ENCODE results near the gene PDE6B.
A peak's percentile ranks its signal among the peaks of the same experiment; 100 is the strongest.
"Not testable (repeated sequence)": the region's sequence is repeated elsewhere in the genome, so short reads cannot be mapped to it uniquely, and the experiment has no call there.

PDE6B gene

DNA sequence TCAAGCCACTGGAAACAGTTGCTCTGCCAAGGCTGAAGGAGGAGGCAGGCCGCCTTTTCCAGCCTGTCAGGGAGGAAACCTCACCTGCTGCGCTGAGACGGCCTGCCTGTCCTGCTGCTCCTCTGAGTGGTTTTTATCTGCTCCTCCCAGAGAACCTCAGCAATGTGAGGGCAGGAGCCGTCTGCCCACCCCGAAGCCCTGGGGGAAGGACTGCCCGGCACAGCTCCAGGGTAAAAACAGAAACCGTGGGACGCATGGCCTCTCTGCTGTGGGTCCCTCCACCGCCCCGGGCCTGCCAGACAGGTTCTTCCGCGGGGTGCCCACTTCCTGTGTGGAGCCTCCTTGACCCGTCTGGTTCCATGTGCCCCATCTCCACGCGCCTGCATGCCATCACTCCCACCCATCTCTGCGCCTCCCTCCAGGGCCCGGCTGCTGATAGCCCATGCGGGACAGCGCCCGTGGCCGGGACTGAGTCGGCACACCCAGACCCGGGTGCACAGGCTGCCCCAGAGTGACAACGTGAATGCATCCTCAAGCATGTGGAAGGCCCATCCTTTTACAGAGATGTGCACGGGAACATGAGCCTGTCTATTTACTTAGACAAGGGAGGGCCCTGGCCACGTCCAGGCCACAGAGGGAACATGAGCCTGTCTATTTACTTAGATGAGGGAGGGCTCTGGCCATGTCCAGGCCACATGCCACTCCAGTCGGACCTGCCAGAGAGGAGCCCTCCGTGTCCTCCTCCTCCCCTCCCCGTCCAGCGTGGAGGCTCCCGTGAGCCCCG, 67.6 kb downstream of the PDE6B start:
- Histone ChIP-seq H3K4me3 (ENCODE audit: low read length) (no peak overlapping the region), H3K9ac (ENCODE audit: low read length) (no peak overlapping the region), H3K9me3 (ENCODE audit: insufficient read depth, low read length) (no peaks in the 10 kb centered on the region), H3K4me1 (ENCODE audit: low read length) (no peaks in the 10 kb centered on the region), H3K27me3 (ENCODE audit: low read depth, low read length) (no peaks in the 10 kb centered on the region), H3K79me2 (ENCODE audit: low read length) (no peaks in the 10 kb centered on the region), H3K4me2 (ENCODE audit: low read length) (no peak overlapping the region), H2AFZ (ENCODE audit: low read depth, low read length) (no peak overlapping the region), H3K27ac (ENCODE audit: low read length) (no peak overlapping the region), H4K20me1 (ENCODE audit: insufficient read depth, low read length) (no peaks in the 10 kb centered on the region), H3K36me3 (replicated peaks; ENCODE audit: low read depth, low read length) (no peaks in the 10 kb centered on the region)
- TF ChIP-seq EZH2phosphoT487 (IDR thresholded peaks at IDR 0.05; ENCODE audit: low read depth): no peak
- TF ChIP-seq, protein P1, sequence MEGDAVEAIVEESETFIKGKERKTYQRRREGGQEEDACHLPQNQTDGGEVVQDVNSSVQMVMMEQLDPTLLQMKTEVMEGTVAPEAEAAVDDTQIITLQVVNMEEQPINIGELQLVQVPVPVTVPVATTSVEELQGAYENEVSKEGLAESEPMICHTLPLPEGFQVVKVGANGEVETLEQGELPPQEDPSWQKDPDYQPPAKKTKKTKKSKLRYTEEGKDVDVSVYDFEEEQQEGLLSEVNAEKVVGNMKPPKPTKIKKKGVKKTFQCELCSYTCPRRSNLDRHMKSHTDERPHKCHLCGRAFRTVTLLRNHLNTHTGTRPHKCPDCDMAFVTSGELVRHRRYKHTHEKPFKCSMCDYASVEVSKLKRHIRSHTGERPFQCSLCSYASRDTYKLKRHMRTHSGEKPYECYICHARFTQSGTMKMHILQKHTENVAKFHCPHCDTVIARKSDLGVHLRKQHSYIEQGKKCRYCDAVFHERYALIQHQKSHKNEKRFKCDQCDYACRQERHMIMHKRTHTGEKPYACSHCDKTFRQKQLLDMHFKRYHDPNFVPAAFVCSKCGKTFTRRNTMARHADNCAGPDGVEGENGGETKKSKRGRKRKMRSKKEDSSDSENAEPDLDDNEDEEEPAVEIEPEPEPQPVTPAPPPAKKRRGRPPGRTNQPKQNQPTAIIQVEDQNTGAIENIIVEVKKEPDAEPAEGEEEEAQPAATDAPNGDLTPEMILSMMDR (IDR thresholded peaks at IDR 0.05; ENCODE audit: low read depth, low read length): no peak

DNA sequence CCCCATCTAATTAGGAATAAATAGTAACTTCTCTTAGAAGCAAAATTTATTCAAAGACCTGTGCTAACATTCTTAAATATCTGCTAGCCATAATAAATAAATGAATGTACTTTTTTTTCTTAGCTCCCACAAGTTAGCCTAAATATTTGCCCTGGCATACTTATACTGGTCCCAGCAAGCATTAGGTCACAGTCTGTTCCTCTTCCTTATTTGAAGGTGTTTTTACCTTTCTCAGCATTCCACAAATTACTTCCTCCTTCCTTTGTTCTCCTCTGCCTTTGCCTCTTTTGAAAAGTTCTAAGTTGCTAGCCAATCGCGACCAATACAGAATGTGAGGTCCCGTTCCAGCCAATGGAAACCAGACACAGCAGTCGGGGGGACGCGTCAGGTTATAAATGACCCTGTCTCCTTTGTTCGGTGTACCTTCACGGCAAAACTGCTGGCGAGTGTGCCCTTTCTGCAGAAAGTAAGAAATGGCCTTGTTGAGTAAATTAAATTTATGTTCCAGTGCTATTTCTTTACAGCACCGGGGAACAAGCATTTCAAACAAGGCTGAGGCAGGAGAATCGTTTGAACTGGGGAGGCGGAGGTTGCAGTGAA, 69.1 kb downstream of the PDE6B start:
- H3K36me3 ChIP-seq (replicated peaks; ENCODE audit: low read depth, low read length); H2AFZ ChIP-seq (ENCODE audit: low read depth, low read length); H3K27ac ChIP-seq (ENCODE audit: low read length); H3K27me3 ChIP-seq (ENCODE audit: low read depth, low read length); H3K4me3 ChIP-seq (ENCODE audit: low read length); H3K9ac ChIP-seq (ENCODE audit: low read length); H3K9me3 ChIP-seq (ENCODE audit: insufficient read depth, low read length); H3K79me2 ChIP-seq (ENCODE audit: low read length); H4K20me1 ChIP-seq (ENCODE audit: insufficient read depth, low read length); H3K4me2 ChIP-seq (ENCODE audit: low read length): not testable (repeated sequence)
- peaks cover 12% of the 10 kb centered on the region for H3K4me1 ChIP-seq (ENCODE audit: low read length)

DNA sequence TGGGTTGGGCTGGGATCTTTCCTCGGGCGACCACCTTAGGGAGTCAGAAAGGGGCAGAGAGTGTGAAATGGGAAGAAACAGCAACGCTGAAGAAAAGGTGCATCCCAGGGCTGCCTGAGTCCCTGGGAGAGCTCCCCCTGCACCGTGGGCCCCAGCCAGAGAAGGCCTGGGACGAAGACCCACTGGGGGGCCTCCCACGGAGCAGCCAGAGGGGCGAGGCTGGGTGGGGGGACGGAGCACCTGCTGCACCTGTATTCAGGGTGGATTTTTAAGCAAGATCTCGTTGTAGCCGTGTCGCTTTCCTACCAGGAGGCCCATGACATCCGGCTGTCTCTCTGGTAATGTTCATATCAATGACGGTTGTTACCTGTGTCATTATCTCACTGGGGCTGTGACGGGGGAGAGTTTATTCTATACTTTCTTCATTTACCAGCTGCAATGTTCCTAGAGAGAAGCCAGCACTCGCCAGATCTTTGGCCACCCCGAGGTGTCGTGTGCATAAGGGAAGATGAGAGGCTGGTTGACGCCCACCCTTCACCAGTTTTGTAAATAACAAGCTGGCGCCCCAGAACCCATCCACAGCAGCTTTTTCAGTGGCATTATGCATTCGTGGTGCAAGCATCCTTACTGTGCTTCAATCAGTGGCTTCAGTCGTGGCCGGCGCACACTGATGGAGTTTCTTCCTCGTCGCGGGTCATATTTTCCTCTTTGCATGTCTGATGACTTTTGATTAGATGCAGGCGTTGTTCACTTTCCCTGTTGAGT, 74.6 kb downstream of the PDE6B start:
- H3K27ac ChIP-seq (ENCODE audit: low read length): peak overlapping the region; percentile 69

DNA sequence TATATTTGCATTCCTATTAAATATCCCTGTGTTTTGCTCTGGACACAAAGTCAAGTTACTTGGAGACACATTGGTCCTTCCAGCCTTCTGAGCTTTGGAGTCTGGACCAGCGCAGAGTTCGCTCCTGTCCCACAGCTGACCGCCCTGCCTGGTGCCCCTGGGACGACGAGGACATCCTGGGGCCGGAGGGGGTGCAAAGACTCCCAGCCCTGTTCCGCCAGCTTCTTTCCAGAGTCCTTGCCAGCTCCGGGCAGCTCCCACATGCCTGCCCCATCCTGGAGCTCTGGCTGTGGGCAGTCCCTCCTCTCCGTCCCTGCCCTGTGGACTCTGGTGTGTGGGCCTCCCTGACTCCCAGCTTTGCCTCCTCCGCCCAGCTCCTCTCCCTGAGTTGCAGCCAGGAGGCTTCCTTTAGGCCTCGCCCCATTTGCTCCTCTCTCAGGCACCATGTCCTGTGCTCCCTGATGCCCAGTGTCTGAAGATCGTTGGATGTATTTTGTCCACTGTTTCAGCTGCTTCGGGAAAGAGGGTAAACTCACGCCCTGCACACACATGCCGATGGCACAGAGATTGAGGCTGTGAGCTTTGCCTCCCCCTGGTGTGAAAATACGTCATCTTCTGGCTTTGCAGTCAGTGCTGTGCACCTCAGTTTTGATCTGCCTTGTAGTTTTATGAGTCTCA, 75.4 kb downstream of the PDE6B start:
- no peak for TF ChIP-seq EZH2phosphoT487 (IDR thresholded peaks at IDR 0.05; ENCODE audit: low read depth)
- TF ChIP-seq, protein P1 (IDR thresholded peaks at IDR 0.05; ENCODE audit: low read depth, low read length): peak; percentile 35

More for the DNA sequence above, 74.6 kb downstream of the PDE6B start:
- peak overlapping the region; percentile 66 for H3K4me2 ChIP-seq (ENCODE audit: low read length)
- H4K20me1 ChIP-seq (ENCODE audit: insufficient read depth, low read length): no peaks in the 10 kb centered on the region
- no peaks in the 10 kb centered on the region for H3K27me3 ChIP-seq (ENCODE audit: low read depth, low read length)
- H3K9ac ChIP-seq (ENCODE audit: low read length): peak overlapping the region; percentile 27; the same call in 1 of the 2 replicates
- H3K9me3 ChIP-seq (ENCODE audit: insufficient read depth, low read length): no peaks in the 10 kb centered on the region
- peaks cover 23% of the 10 kb centered on the region for H3K4me1 ChIP-seq (ENCODE audit: low read length)
- TF ChIP-seq, protein P1 (IDR thresholded peaks at IDR 0.05; ENCODE audit: low read depth, low read length): no peak
- TF ChIP-seq EZH2phosphoT487 (IDR thresholded peaks at IDR 0.05; ENCODE audit: low read depth): no peak
- H3K36me3 ChIP-seq (replicated peaks; ENCODE audit: low read depth, low read length): no peaks in the 10 kb centered on the region
- peak overlapping the region; percentile 44 for H3K4me3 ChIP-seq (ENCODE audit: low read length)
- H2AFZ ChIP-seq (ENCODE audit: low read depth, low read length): no peak overlapping the region
- no peaks in the 10 kb centered on the region for H3K79me2 ChIP-seq (ENCODE audit: low read length)

More for the DNA sequence above, 75.4 kb downstream of the PDE6B start:
- H3K27me3 ChIP-seq (ENCODE audit: low read depth, low read length): no peaks in the 10 kb centered on the region
- H3K27ac ChIP-seq (ENCODE audit: low read length): no peak overlapping the region
- H3K36me3 ChIP-seq (replicated peaks; ENCODE audit: low read depth, low read length): no peaks in the 10 kb centered on the region
- H3K4me3 ChIP-seq (ENCODE audit: low read length): no peak overlapping the region
- no peak overlapping the region for H2AFZ ChIP-seq (ENCODE audit: low read depth, low read length)
- no peak overlapping the region for H3K9ac ChIP-seq (ENCODE audit: low read length)
- H4K20me1 ChIP-seq (ENCODE audit: insufficient read depth, low read length): no peaks in the 10 kb centered on the region
- peaks cover 26% of the 10 kb centered on the region for H3K4me1 ChIP-seq (ENCODE audit: low read length)
- H3K79me2 ChIP-seq (ENCODE audit: low read length): peaks cover under 1% of the 10 kb centered on the region; the same call in 1 of the 2 replicates
- no peak overlapping the region for H3K4me2 ChIP-seq (ENCODE audit: low read length)
- H3K9me3 ChIP-seq (ENCODE audit: insufficient read depth, low read length): no peaks in the 10 kb centered on the region
